GM12878 (cell line): ENCODE measurements around the gene CTSC. TPM values are rescaled to one million over a fixed set of nuclear protein-coding genes. Genes with fewer than 3 reads are reported as not detected.

Experiments used
- ATAC-seq: fragments of 200-7000 bp; cut with Tn5 transposase; 3 replicates; pipeline ENCODE4 v1.9.1; 2020; ENCODE audit warnings: mild to moderate bottlenecking, moderate library complexity
- BruUV-seq: library from RNA; stranded (reverse); fragments of 400-500 nt; replicated peaks from 2 replicates; lab custom pipeline; 2021; lab: Mats Ljungman, UMichigan
- CTCF ChIA-PET: fragments of 300-600 bp; sonication (Branson Sonifier 250); formaldehyde crosslinking; extraction: SDS; loops from one replicate; lab custom pipeline; 2021; ENCODE audit warnings: inconsistent platforms; lab: Yijun Ruan, JAX
- POLR2A ChIA-PET: fragments of 350-600 bp; formaldehyde crosslinking; extraction: SDS; loops from one replicate; lab custom pipeline; 2021; ENCODE audit warnings: inconsistent platforms; lab: Charles Lee
- RAD21 ChIA-PET: fragments of 300-600 bp; sonication (Branson Sonifier 250); formaldehyde crosslinking; loops from one replicate; lab custom pipeline; 2023; ENCODE audit warnings: antibody characterized with exemption; ENCODE audit not compliant: unreplicated experiment; lab: Charles Lee
- SMC1A ChIA-PET: fragments of 300-600 bp; sonication (Branson Sonifier 250); formaldehyde crosslinking; loops from one replicate; lab custom pipeline; 2023; ENCODE audit not compliant: unreplicated experiment, uncharacterized antibody; lab: Charles Lee
- DNase-seq: peaks from one replicate; pipeline ENCODE4 v3.0.0-alpha.2; 2011; ENCODE audit warnings: low read depth, low spot score
- FAIRE-seq: peaks from 3 replicates; lab custom pipeline; 2011; peaks lifted over from hg19 to GRCh38; lab: Jason Lieb, UNC
- H2AFZ ChIP-seq: 2 replicates; pipeline ENCODE4 v1.6.0; 2011; ENCODE audit warnings: low read depth, low read length, control low read depth; ENCODE audit not compliant: control insufficient read depth
- H3K27ac ChIP-seq: 2 replicates; pipeline ENCODE4 v1.5.1; 2011; ENCODE audit warnings: control low read depth; ENCODE audit not compliant: control insufficient read depth, insufficient read depth
- H3K27me3 ChIP-seq, 2 experiments: replicated peaks in 1 of 2; 2 replicates each; pipeline versions ENCODE4 v1.6.0 to v1.6.1; 2011; ENCODE audit warnings: low read length in 1 of 2; ENCODE audit not compliant: control insufficient read depth in 2 of 2, insufficient read depth in 2 of 2
- H3K36me3 ChIP-seq, 2 experiments: 2 replicates each; pipeline ENCODE4 v1.5.1; 2011; ENCODE audit warnings: low read length in 1 of 2; ENCODE audit not compliant: control insufficient read depth in 2 of 2, insufficient read depth in 2 of 2
- H3K4me1 ChIP-seq: 2 replicates; pipeline ENCODE4 v1.6.1; 2011; ENCODE audit warnings: mild to moderate bottlenecking, low read length, moderate library complexity, mixed read lengths; ENCODE audit not compliant: control insufficient read depth, insufficient read depth
- H3K4me2 ChIP-seq: 2 replicates; pipeline ENCODE4 v1.6.0; 2011; ENCODE audit warnings: control low read depth; ENCODE audit not compliant: control insufficient read depth, insufficient read depth
- H3K4me3 ChIP-seq: fragments of 200-600 bp; sonication (generic); 2 replicates; pipeline ENCODE4 v1.5.1; 2016
- H3K79me2 ChIP-seq: 2 replicates; pipeline ENCODE4 v1.6.0; 2011; ENCODE audit warnings: low read length; ENCODE audit not compliant: control insufficient read depth, insufficient read depth
- H3K9ac ChIP-seq: 2 replicates; pipeline ENCODE4 v1.8.0; 2011; ENCODE audit warnings: low read length, control low read depth, mixed read lengths; ENCODE audit not compliant: control insufficient read depth, insufficient read depth
- H3K9me3 ChIP-seq: replicated peaks from 3 replicates; pipeline ENCODE4 v1.5.1; 2011; ENCODE audit warnings: mild to moderate bottlenecking, low read length; ENCODE audit not compliant: control insufficient read depth, insufficient read depth
- H4K20me1 ChIP-seq: 2 replicates; pipeline ENCODE4 v1.6.0; 2011; ENCODE audit not compliant: control insufficient read depth, insufficient read depth
- BCL11A ChIP-seq: IDR thresholded peaks from 2 replicates; pipeline ENCODE4 v1.6.1; 2011; ENCODE audit warnings: low read depth, low read length
- CHD1 ChIP-seq: IDR thresholded peaks from 2 replicates; pipeline ENCODE4 v1.6.1; 2012; ENCODE audit warnings: low read depth, low read length, improper control_type of control experiment
- IKZF1 ChIP-seq: fragments of 450-650 bp; conservative IDR thresholded peaks from 2 replicates; pipeline ENCODE4 v1.6.1; 2017; ENCODE audit warnings: antibody characterized with exemption, mild to moderate bottlenecking
- PAX5 ChIP-seq: IDR thresholded peaks from 2 replicates; pipeline ENCODE4 v1.6.1; 2011; ENCODE audit warnings: low read depth, low read length, borderline replicate concordance
- POU2F2 ChIP-seq: IDR thresholded peaks from 3 replicates; pipeline ENCODE4 v1.6.1; 2011; ENCODE audit warnings: low read depth, mild to moderate bottlenecking, low read length, borderline replicate concordance
- RAD51 ChIP-seq: fragments of 450-650 bp; IDR thresholded peaks from 2 replicates; pipeline ENCODE4 v1.6.1; 2016; ENCODE audit warnings: moderate library complexity, mild to moderate bottlenecking, inconsistent platforms
- RFX5 ChIP-seq: IDR thresholded peaks from 2 replicates; pipeline ENCODE4 v1.6.1; 2011; ENCODE audit warnings: low read depth, low read length, improper control_type of control experiment
- STAT3 ChIP-seq: IDR thresholded peaks from 2 replicates; pipeline ENCODE4 v1.6.1; 2011; ENCODE audit warnings: low read depth, low read length, improper control_type of control experiment
- TAF1 ChIP-seq: IDR thresholded peaks from 2 replicates; pipeline ENCODE4 v1.6.1; 2011; ENCODE audit warnings: mild to moderate bottlenecking, low read depth, low read length, borderline replicate concordance
- WRNIP1 ChIP-seq: IDR thresholded peaks from 2 replicates; pipeline ENCODE4 v1.6.1; 2011; ENCODE audit warnings: low read depth, low read length, improper control_type of control experiment, borderline replicate concordance
- WGBS: methylation state at CpG from one replicate; pipeline ENCODE4 v1.1.6; 2016; ENCODE audit warnings: low lambda C conversion rate; ENCODE audit not compliant: insufficient replicate concordance, insufficient coverage; ENCODE audit errors: missing lambda C conversion rate; 5-methylcytosine and 5-hydroxymethylcytosine counted together
- in situ Hi-C: fragments of 300-500 bp; cut with MboI; formaldehyde crosslinking; loops from 9 replicates; pipeline ENCODE4 v1.14.3; 2018; ENCODE audit warnings: mixed read lengths
- intact Hi-C: fragments of 100-400 bp; cut with micrococcal nuclease; formaldehyde crosslinking; loops from one replicate; pipeline ENCODE4 v1.14.2; 2022; ENCODE audit not compliant: unreplicated experiment
- polyA plus RNA-seq, 11 experiments: library from polyadenylated mRNA; depleted of rRNA in 4 of 11; unstranded in 6 of 11; stranded (reverse) in 5 of 11; fragments of >200 nt; fragmentation: Nextera tagmentation in 4 of 11; fragmentation: Illumina TruSeq in 1 of 11; extraction: Ambion mirVana in 4 of 11; extraction: Trizol in 1 of 11; gene quantifications; 1 replicate in 1 of 11; 2 replicates in 10 of 11; pipeline versions ENCODE4 v1.2.1 to v1.2.3, GENCODE V29; 2011 to 2016; ENCODE audit warnings: inconsistent platforms in 2 of 11, missing spikeins in 2 of 11, low read depth in 1 of 11
- total RNA-seq, 4 experiments: library from RNA; depleted of rRNA in 3 of 4; stranded (reverse); fragments of >200 nt in 3 of 4; fragmentation: Illumina TruSeq in 1 of 4; extraction: Trizol in 1 of 4; gene quantifications; 2 replicates each; pipeline versions ENCODE4 v1.2.1 to v1.2.3, GENCODE V29; 2013 to 2021
- TF ChIP-seq, protein P1 (sequence below): fragments of 150-350 bp; IDR thresholded peaks from 2 replicates; pipeline ENCODE4 v1.6.1; 2016; ENCODE audit warnings: low read depth, low read length
- TF ChIP-seq, protein P2 (sequence below): IDR thresholded peaks from 2 replicates; pipeline ENCODE4 v1.6.1; 2012; ENCODE audit warnings: low read depth, low read length, improper control_type of control experiment

The CTSC gene
- total and polyA plus RNA-seq, 10 of the 15 experiments (the other 5 are each of a cell fraction or from before 2014, with no cell fraction given), result 289 to 1,123 (median 430) TPM

DNA sequence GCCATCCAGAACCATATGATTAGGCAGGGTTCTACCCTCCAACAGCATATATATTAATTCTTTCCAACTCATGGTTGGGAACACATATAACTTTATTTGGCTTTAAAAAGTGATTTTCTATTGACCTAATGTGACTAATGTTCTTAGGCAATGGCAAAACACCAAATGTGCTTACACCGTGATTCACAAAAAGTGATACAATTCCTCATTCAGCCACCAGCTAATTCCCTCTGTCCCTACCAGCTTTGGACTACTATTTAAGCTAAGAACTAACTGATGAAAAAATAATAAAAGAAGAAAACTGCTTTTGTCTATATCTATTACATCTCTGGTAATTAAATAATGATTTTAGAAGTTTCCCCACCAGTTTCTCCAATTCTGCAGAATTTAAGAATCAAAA is 4.7 kb downstream of the CTSC start:
- no peak for ATAC-seq
- CTCF ChIA-PET, result interaction anchor here (1.2 kb wide), 1 partner anchor 25 kb away, joined by 3 read pairs; no protein-coding TSS in a partner anchor
- TF ChIP-seq RFX5 (no peak), PAX5 (no peak), RAD51 (no peak), BCL11A (no peak)
- no peak overlapping the region; the same call in none of the 2 replicates for H3K27ac ChIP-seq
- 63% methylated on average over 1 of the region's 1 CpG for WGBS
- H3K9ac ChIP-seq, result no peak overlapping the region
- RAD21 ChIA-PET, result interaction anchor here (1.1 to 16.2 kb wide), 4 partner anchors 23 to 226 kb away, joined by 3 to 299 read pairs (median 12); no protein-coding TSS in a partner anchor
- in situ Hi-C loops (no loop called here), intact Hi-C loops (no loop called here)
- no peak overlapping the region for H2AFZ ChIP-seq
- peaks cover 0 to 20% of the 10 kb centered on the region in 2 experiments; a peak in 3 of 4 replicates for H3K36me3 ChIP-seq
- peak overlapping the region; percentile 49 for H3K4me2 ChIP-seq
- POLR2A ChIA-PET, result interaction anchor here (1.3 to 8.1 kb wide), 2 partner anchors 22 to 31 kb away, joined by 3 to 116 read pairs; no protein-coding TSS in a partner anchor
- H3K27me3 ChIP-seq, result no peaks in the 10 kb centered on the region
- BruUV-seq, result TSS peak; percentile 3
- FAIRE-seq, result no peak
- DNase-seq, result no peak
- peaks cover 89% of the 10 kb centered on the region for H3K79me2 ChIP-seq
- H3K9me3 ChIP-seq, result no peaks in the 10 kb centered on the region
- H3K4me3 ChIP-seq, result peak overlapping the region; percentile 54
- SMC1A ChIA-PET, result interaction anchor here (1.2 to 7.6 kb wide), 6 partner anchors 22 to 66 kb away, joined by 3 to 101 read pairs (median 10); no protein-coding TSS in a partner anchor
- peaks cover 27% of the 10 kb centered on the region for H3K4me1 ChIP-seq
- no peaks in the 10 kb centered on the region for H4K20me1 ChIP-seq

DNA sequence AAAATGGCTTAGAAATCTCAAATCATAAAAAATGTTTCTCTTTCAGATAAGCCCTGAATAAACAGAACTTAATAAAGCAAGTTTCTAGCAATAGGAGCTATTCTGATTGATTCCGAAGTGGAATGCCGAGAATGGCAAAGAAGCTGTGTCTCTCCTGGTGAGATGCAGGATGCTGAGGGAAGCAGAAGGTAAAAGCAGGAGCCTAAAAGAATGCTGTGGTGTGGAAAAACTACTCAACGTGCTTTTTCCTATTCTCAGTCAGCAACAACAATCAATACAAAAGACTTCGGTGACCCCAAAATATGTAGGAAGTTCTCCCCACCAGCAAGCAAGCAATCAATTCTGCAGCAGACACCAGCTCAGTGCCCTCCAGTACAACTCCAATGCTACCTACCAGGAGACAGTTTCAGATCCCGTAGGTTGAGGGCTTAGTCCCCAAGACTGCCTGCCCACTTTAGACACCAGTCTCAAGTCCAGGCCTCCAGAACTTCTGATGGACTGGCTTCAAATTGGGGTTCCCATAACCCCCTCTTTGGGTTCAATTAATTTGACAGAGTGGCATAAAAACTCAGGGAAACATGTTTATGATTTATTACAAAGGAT is 6.6 kb downstream of the CTSC start:
- ChIA-PET SMC1A (interaction anchor here (0.6 to 12.3 kb wide), 10 partner anchors 10 to 212 kb away, joined by 3 to 288 read pairs (median 4); no protein-coding TSS in a partner anchor), CTCF (interaction anchor here (0.8 to 2.0 kb wide), 4 partner anchors 23 to 314 kb away, joined by 3 to 5 read pairs (median 4); no protein-coding TSS in a partner anchor), POLR2A (interaction anchor here (1.0 to 8.7 kb wide), 3 partner anchors 14 to 26 kb away, joined by 3 to 68 read pairs (median 4); no protein-coding TSS in a partner anchor), RAD21 (interaction anchor here (0.5 to 16.2 kb wide), 4 partner anchors 24 to 286 kb away, joined by 3 to 299 read pairs (median 42); no protein-coding TSS in a partner anchor)
- DNase-seq, result no peak
- ATAC-seq, result no peak
- Histone ChIP-seq H3K4me3 (peak overlapping the region; percentile 41; the same call in 1 of the 2 replicates), H3K4me1 (peaks cover 37% of the 10 kb centered on the region), H3K4me2 (peak overlapping the region; percentile 62), H3K27ac (no peak overlapping the region), H4K20me1 (no peaks in the 10 kb centered on the region), H3K79me2 (peaks cover 86% of the 10 kb centered on the region), H3K9me3 (no peaks in the 10 kb centered on the region; the same call in 2 of the 3 replicates), H3K36me3 (peaks cover 0 to 22% of the 10 kb centered on the region in 2 experiments; a peak in 3 of 4 replicates), H3K27me3 (no peaks in the 10 kb centered on the region), H2AFZ (no peak overlapping the region), H3K9ac (no peak overlapping the region)
- FAIRE-seq, result no peak
- BruUV-seq, result no TSS peak
- intact Hi-C loops, result no loop called here
- in situ Hi-C loops, result no loop called here
- WGBS, result 85% methylated on average over 5 of the region's 5 CpGs
- TF ChIP-seq, protein P1, sequence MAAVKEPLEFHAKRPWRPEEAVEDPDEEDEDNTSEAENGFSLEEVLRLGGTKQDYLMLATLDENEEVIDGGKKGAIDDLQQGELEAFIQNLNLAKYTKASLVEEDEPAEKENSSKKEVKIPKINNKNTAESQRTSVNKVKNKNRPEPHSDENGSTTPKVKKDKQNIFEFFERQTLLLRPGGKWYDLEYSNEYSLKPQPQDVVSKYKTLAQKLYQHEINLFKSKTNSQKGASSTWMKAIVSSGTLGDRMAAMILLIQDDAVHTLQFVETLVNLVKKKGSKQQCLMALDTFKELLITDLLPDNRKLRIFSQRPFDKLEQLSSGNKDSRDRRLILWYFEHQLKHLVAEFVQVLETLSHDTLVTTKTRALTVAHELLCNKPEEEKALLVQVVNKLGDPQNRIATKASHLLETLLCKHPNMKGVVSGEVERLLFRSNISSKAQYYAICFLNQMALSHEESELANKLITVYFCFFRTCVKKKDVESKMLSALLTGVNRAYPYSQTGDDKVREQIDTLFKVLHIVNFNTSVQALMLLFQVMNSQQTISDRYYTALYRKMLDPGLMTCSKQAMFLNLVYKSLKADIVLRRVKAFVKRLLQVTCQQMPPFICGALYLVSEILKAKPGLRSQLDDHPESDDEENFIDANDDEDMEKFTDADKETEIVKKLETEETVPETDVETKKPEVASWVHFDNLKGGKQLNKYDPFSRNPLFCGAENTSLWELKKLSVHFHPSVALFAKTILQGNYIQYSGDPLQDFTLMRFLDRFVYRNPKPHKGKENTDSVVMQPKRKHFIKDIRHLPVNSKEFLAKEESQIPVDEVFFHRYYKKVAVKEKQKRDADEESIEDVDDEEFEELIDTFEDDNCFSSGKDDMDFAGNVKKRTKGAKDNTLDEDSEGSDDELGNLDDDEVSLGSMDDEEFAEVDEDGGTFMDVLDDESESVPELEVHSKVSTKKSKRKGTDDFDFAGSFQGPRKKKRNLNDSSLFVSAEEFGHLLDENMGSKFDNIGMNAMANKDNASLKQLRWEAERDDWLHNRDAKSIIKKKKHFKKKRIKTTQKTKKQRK, result no peak
- TF ChIP-seq STAT3, result no peak
- TF ChIP-seq TAF1, result no peak
- TF ChIP-seq CHD1, result no peak
- TF ChIP-seq IKZF1, result no peak
- TF ChIP-seq POU2F2, result peak; percentile 12; the same call in 1 of the 3 replicates
- TF ChIP-seq WRNIP1, result no peak
- TF ChIP-seq, protein P2, sequence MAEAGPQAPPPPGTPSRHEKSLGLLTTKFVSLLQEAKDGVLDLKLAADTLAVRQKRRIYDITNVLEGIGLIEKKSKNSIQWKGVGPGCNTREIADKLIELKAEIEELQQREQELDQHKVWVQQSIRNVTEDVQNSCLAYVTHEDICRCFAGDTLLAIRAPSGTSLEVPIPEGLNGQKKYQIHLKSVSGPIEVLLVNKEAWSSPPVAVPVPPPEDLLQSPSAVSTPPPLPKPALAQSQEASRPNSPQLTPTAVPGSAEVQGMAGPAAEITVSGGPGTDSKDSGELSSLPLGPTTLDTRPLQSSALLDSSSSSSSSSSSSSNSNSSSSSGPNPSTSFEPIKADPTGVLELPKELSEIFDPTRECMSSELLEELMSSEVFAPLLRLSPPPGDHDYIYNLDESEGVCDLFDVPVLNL, result no peak
